HepG2 (cell line): ENCODE results near the gene POLE3. TPM values are rescaled to one million over a fixed set of nuclear protein-coding genes. Genes with fewer than 3 reads are reported as not detected.
A peak's percentile ranks its signal among the peaks of the same experiment; 100 is the strongest.

Experiments used
- ARNTL ChIP-seq: sonication (generic); formaldehyde crosslinking; IDR thresholded peaks from 2 replicates; pipeline ENCODE4 v1.4.0; 2020; ENCODE audit warnings: mild to moderate bottlenecking, missing genetic modification reagents
- CEBPG ChIP-seq: IDR thresholded peaks from 2 replicates; pipeline ENCODE4 v1.6.1; 2016
- CHD4 ChIP-seq: fragments of 200-600 bp; sonication (generic); IDR thresholded peaks from 2 replicates; pipeline ENCODE4 v1.7.0; 2017; ENCODE audit warnings: mild to moderate bottlenecking, low read length, borderline replicate concordance
- GABPB1 ChIP-seq: IDR thresholded peaks from 2 replicates; pipeline ENCODE4 v1.6.1; 2016; ENCODE audit warnings: mild to moderate bottlenecking, missing genetic modification reagents, moderate library complexity, missing compliant biosample characterization
- HMGA1 ChIP-seq: sonication (generic); formaldehyde crosslinking; conservative IDR thresholded peaks from 2 replicates; pipeline ENCODE4 v1.4.0; 2020; ENCODE audit warnings: missing genetic modification reagents
- KAT2B ChIP-seq: fragments of 150-350 bp; IDR thresholded peaks from 2 replicates; pipeline ENCODE4 v1.6.1; 2014; ENCODE audit warnings: low read depth, low read length, borderline replicate concordance
- MAFG ChIP-seq: sonication (generic); formaldehyde crosslinking; IDR thresholded peaks from 2 replicates; pipeline ENCODE4 v1.5.1; 2020; ENCODE audit warnings: mild to moderate bottlenecking, missing genetic modification reagents
- MATR3 ChIP-seq: sonication (generic); formaldehyde crosslinking; IDR thresholded peaks from 2 replicates; pipeline ENCODE4 v1.4.0; 2020; ENCODE audit warnings: missing genetic modification reagents
- RNF2 ChIP-seq: fragments of 450-650 bp; conservative IDR thresholded peaks from 2 replicates; pipeline ENCODE4 v1.6.1; 2016; ENCODE audit warnings: low read depth
- SAFB2 ChIP-seq: sonication (generic); formaldehyde crosslinking; IDR thresholded peaks from 2 replicates; pipeline ENCODE4 v1.5.1; 2020; ENCODE audit warnings: missing genetic modification reagents, low read depth, mild to moderate bottlenecking, borderline replicate concordance
- SETDB1 ChIP-seq: sonication (generic); formaldehyde crosslinking; IDR thresholded peaks from 2 replicates; pipeline ENCODE4 v1.5.1; 2020; ENCODE audit warnings: missing genetic modification reagents, mild to moderate bottlenecking, borderline replicate concordance
- SMARCE1 ChIP-seq: fragments of 450-650 bp; IDR thresholded peaks from 2 replicates; pipeline ENCODE4 v1.6.1; 2017; ENCODE audit warnings: borderline replicate concordance
- SRF ChIP-seq: IDR thresholded peaks from 2 replicates; pipeline ENCODE4 v1.6.1; 2011; ENCODE audit warnings: mild to moderate bottlenecking, low read depth, low read length, moderate library complexity
- TEAD3 ChIP-seq: optimal IDR thresholded peaks from 2 replicates; pipeline ENCODE3; 2016; ENCODE audit warnings: borderline replicate concordance
- TERF1 ChIP-seq: sonication (generic); formaldehyde crosslinking; IDR thresholded peaks from 2 replicates; pipeline ENCODE4 v1.8.0; 2022; ENCODE audit warnings: mild to moderate bottlenecking, missing genetic modification reagents, moderate library complexity
- ZBTB3 ChIP-seq: sonication (generic); formaldehyde crosslinking; IDR thresholded peaks from 2 replicates; pipeline ENCODE4 v1.4.0; 2020; ENCODE audit warnings: low read depth, mild to moderate bottlenecking, moderate library complexity, missing genetic modification reagents, borderline replicate concordance
- ZNF326 ChIP-seq: sonication (generic); formaldehyde crosslinking; IDR thresholded peaks from 2 replicates; pipeline ENCODE4 v1.4.0; 2020; ENCODE audit warnings: missing genetic modification reagents, borderline replicate concordance
- ZNF572 ChIP-seq: sonication (generic); formaldehyde crosslinking; IDR thresholded peaks from 2 replicates; pipeline ENCODE4 v1.5.1; 2020; ENCODE audit warnings: mild to moderate bottlenecking, missing genetic modification reagents
- ZNF709 ChIP-seq: sonication (generic); formaldehyde crosslinking; IDR thresholded peaks from 2 replicates; pipeline ENCODE4 v1.5.0; 2020; ENCODE audit warnings: mild to moderate bottlenecking, missing genetic modification reagents
- ZNF780A ChIP-seq: sonication (generic); formaldehyde crosslinking; IDR thresholded peaks from 2 replicates; pipeline ENCODE4 v1.8.0; 2022; ENCODE audit warnings: mild to moderate bottlenecking, missing genetic modification reagents, moderate library complexity
- polyA plus RNA-seq, 8 experiments: library from polyadenylated mRNA; depleted of rRNA in 3 of 8; stranded (reverse) in 7 of 8; unstranded in 1 of 8; fragments of >200 nt; fragmentation: Illumina TruSeq in 4 of 8; extraction: Trizol in 4 of 8; gene quantifications; 2 replicates each; pipeline versions ENCODE4 v1.2.1 to v1.2.3, GENCODE V29; 2011 to 2016; ENCODE audit warnings: low read depth in 4 of 8, missing spikeins in 1 of 8, mixed read lengths in 1 of 8; ENCODE audit not compliant: insufficient read depth in 1 of 8
- total RNA-seq, 5 experiments: library from RNA; depleted of rRNA; stranded (reverse); fragments of >200 nt; fragmentation: Illumina TruSeq; extraction: Trizol; gene quantifications; 2 replicates each; pipeline ENCODE4 v1.2.3, GENCODE V29; 2016; ENCODE audit warnings: low read depth in 1 of 5
- TF ChIP-seq, protein P1 (sequence below): sonication (generic); formaldehyde crosslinking; IDR thresholded peaks from 2 replicates; pipeline ENCODE4 v1.5.0; 2020; ENCODE audit warnings: mild to moderate bottlenecking, missing genetic modification reagents, moderate library complexity
- TF ChIP-seq, protein P2 (sequence below): sonication (generic); formaldehyde crosslinking; IDR thresholded peaks from 2 replicates; pipeline ENCODE4 v1.4.0; 2020; ENCODE audit warnings: missing genetic modification reagents, mild to moderate bottlenecking, borderline replicate concordance
- TF ChIP-seq, protein P3 (sequence below): sonication (generic); formaldehyde crosslinking; IDR thresholded peaks from 2 replicates; pipeline ENCODE4 v1.5.1; 2020; ENCODE audit warnings: mild to moderate bottlenecking, moderate library complexity, missing genetic modification reagents
- TF ChIP-seq, protein P4 (sequence below): IDR thresholded peaks from 2 replicates; pipeline ENCODE4 v1.6.1; 2016; ENCODE audit warnings: low read depth, control low read depth

Gene POLE3
- total and polyA plus RNA-seq, 2 of the 13 experiments (the other 11 are each of a cell fraction or from before 2014, with no cell fraction given), result 36.0 to 77.2 TPM

GRCh38 chr9:113387560-113388230 is 22.8 kb downstream of the POLE3 start (continued):
- TF ChIP-seq ZBTB3 (CRISPR knock-in tag) (0 out of 2 replicates have a peak, but pooled peaks have one; percentile 46), GABPB1 (CRISPR knock-in tag) (0 out of 2 replicates have a peak, but pooled peaks have one; percentile 11), MAFG (no peak), RNF2 (no peak), ARNTL (CRISPR knock-in tag) (0 out of 2 replicates have a peak, but pooled peaks have one; percentile 23), ZNF709 (CRISPR knock-in tag) (no peak), SMARCE1 (no peak), SETDB1 (CRISPR knock-in tag) (no peak), ZNF326 (CRISPR knock-in tag) (no peak), CEBPG (peak; percentile 74), MATR3 (CRISPR knock-in tag) (no peak), ZNF780A (no peak), SAFB2 (no peak), KAT2B (peak; percentile 64; the same call in 1 of the 2 replicates), SRF (no peak), TERF1 (CRISPR knock-in tag) (no peak), HMGA1 (no peak), TEAD3 (peak; percentile 86), CHD4 (no peak; the same call in 1 of the 2 replicates), ZNF572 (CRISPR knock-in tag) (no peak)
- TF ChIP-seq, protein P1, sequence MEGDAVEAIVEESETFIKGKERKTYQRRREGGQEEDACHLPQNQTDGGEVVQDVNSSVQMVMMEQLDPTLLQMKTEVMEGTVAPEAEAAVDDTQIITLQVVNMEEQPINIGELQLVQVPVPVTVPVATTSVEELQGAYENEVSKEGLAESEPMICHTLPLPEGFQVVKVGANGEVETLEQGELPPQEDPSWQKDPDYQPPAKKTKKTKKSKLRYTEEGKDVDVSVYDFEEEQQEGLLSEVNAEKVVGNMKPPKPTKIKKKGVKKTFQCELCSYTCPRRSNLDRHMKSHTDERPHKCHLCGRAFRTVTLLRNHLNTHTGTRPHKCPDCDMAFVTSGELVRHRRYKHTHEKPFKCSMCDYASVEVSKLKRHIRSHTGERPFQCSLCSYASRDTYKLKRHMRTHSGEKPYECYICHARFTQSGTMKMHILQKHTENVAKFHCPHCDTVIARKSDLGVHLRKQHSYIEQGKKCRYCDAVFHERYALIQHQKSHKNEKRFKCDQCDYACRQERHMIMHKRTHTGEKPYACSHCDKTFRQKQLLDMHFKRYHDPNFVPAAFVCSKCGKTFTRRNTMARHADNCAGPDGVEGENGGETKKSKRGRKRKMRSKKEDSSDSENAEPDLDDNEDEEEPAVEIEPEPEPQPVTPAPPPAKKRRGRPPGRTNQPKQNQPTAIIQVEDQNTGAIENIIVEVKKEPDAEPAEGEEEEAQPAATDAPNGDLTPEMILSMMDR (CRISPR knock-in tag), result 0 out of 2 replicates have a peak, but pooled peaks have one; percentile 18
- TF ChIP-seq, protein P2, sequence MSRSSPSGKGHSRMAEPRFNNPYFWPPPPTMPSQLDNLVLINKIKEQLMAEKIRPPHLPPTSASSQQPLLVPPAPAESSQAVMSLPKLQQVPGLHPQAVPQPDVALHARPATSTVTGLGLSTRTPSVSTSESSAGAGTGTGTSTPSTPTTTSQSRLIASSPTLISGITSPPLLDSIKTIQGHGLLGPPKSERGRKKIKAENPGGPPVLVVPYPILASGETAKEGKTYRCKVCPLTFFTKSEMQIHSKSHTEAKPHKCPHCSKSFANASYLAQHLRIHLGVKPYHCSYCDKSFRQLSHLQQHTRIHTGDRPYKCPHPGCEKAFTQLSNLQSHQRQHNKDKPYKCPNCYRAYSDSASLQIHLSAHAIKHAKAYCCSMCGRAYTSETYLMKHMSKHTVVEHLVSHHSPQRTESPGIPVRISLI (CRISPR knock-in tag), result no peak
- TF ChIP-seq, protein P3, sequence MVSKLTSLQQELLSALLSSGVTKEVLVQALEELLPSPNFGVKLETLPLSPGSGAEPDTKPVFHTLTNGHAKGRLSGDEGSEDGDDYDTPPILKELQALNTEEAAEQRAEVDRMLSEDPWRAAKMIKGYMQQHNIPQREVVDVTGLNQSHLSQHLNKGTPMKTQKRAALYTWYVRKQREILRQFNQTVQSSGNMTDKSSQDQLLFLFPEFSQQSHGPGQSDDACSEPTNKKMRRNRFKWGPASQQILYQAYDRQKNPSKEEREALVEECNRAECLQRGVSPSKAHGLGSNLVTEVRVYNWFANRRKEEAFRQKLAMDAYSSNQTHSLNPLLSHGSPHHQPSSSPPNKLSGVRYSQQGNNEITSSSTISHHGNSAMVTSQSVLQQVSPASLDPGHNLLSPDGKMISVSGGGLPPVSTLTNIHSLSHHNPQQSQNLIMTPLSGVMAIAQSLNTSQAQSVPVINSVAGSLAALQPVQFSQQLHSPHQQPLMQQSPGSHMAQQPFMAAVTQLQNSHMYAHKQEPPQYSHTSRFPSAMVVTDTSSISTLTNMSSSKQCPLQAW (CRISPR knock-in tag), result peak; percentile 96
- TF ChIP-seq, protein P4, sequence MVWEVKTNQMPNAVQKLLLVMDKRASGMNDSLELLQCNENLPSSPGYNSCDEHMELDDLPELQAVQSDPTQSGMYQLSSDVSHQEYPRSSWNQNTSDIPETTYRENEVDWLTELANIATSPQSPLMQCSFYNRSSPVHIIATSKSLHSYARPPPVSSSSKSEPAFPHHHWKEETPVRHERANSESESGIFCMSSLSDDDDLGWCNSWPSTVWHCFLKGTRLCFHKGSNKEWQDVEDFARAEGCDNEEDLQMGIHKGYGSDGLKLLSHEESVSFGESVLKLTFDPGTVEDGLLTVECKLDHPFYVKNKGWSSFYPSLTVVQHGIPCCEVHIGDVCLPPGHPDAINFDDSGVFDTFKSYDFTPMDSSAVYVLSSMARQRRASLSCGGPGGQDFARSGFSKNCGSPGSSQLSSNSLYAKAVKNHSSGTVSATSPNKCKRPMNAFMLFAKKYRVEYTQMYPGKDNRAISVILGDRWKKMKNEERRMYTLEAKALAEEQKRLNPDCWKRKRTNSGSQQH, result peak; percentile 22; the same call in 1 of the 2 replicates
